ENCODE measurements around the gene GPR78.
"Not testable (repeated sequence)": the region's sequence is repeated elsewhere in the genome, so short reads cannot be mapped to it uniquely, and the experiment has no call there.

Gene GPR78

DNA sequence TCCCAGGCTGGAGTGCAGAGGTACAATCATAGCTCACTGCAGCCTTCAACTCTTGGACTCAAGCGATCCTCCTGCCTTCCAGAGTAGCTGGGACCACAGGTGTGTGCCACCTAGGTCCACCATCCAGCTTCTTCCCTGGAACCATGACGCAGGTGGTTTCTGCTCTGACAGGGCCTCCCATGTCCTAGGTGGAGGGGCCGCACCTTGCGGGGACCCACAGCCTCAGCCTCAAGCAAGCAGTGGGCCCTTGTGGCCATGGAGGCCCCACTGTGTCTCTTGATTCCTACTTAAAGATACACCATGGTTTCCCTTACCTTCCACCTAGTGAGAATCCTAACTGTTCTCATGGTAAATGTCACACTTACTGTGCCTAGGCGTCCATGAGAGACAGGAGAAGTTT lies 6.9 kb upstream of the GPR78 start:
- no peak overlapping the region for H3K27ac Mint-ChIP-seq
- no peak for ATAC-seq
- no peaks in the 10 kb centered on the region for H3K9me3 Mint-ChIP-seq
- no peaks in the 10 kb centered on the region for H3K4me1 Mint-ChIP-seq
- H3K27me3 Mint-ChIP-seq: peaks cover 8% of the 10 kb centered on the region
- DNase-seq: no peak
- H3K4me3 Mint-ChIP-seq: no peak overlapping the region

- Mint-ChIP-seq H3K27me3 (peaks cover 11% of the 10 kb centered on the region), H3K4me3 (no peak overlapping the region)
- ATAC-seq: no peak
Measured at GRCh38 chr4:8574796-8575370, 5.3 kb upstream of the GPR78 start.

GRCh38 chr4:8575457-8575856 lies 4.7 kb upstream of the GPR78 start:
- H3K27me3 Mint-ChIP-seq: peaks cover 17% of the 10 kb centered on the region
- DNase-seq: no peak
- no peak for ATAC-seq
- no peaks in the 10 kb centered on the region for H3K9me3 Mint-ChIP-seq
- no peaks in the 10 kb centered on the region for H3K4me1 Mint-ChIP-seq
- no peak overlapping the region for H3K4me3 Mint-ChIP-seq
- no peak overlapping the region for H3K27ac Mint-ChIP-seq

More at GRCh38 chr4:8574796-8575370, 5.3 kb upstream of the GPR78 start:
- no peaks in the 10 kb centered on the region for H3K9me3 Mint-ChIP-seq
- no peak overlapping the region for H3K27ac Mint-ChIP-seq
- H3K4me1 Mint-ChIP-seq: no peaks in the 10 kb centered on the region
- DNase-seq: no peak

DNA sequence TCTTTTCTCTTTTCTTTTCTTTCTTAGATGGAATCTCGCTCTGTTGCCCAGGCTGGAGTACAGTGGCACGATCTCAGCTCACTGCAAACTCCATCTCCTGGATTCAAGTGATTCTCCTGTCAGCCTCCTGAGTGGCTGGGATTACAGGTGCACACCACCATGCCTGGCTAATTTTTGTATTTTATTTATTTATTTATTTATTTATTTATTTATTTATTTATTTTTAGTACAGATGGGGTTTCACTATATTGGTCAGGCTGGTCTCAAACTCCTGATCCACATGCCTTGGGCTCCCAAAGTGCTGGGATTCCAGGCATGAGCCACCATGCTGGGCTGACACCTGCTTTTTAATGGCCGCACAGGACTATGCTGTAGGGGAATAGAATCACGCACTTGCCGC lies 3.6 kb upstream of the GPR78 start:
- not testable (repeated sequence) for H3K9me3 Mint-ChIP-seq

GRCh38 chr4:8577046-8577445 lies 3.1 kb upstream of the GPR78 start:
- Mint-ChIP-seq H3K27me3 (peaks cover 31% of the 10 kb centered on the region), H3K4me1 (no peaks in the 10 kb centered on the region)

More for the DNA sequence above, 3.6 kb upstream of the GPR78 start:
- ATAC-seq, H3K27ac Mint-ChIP-seq, H3K4me1 Mint-ChIP-seq, H3K4me3 Mint-ChIP-seq, DNase-seq: not testable (repeated sequence)
- peaks cover 26% of the 10 kb centered on the region for H3K27me3 Mint-ChIP-seq

GRCh38 chr4:8577972-8578371 lies 2.2 kb upstream of the GPR78 start:
- Mint-ChIP-seq H3K9me3 (peaks cover 0 to 6% of the 10 kb centered on the region in 2 donors), H3K27ac (no peak overlapping the region), H3K4me1 (no peaks in the 10 kb centered on the region), H3K4me3 (no peak overlapping the region), H3K27me3 (peaks cover 40% of the 10 kb centered on the region)
- no peak for ATAC-seq
- no peak for DNase-seq

More at GRCh38 chr4:8577046-8577445, 3.1 kb upstream of the GPR78 start:
- ATAC-seq (no peak), DNase-seq (no peak)
- Mint-ChIP-seq H3K4me3 (no peak overlapping the region), H3K27ac (peak overlapping the region in 1 of 2 donors; percentile 3), H3K9me3 (peaks cover 0 to 2% of the 10 kb centered on the region in 2 donors)

DNA sequence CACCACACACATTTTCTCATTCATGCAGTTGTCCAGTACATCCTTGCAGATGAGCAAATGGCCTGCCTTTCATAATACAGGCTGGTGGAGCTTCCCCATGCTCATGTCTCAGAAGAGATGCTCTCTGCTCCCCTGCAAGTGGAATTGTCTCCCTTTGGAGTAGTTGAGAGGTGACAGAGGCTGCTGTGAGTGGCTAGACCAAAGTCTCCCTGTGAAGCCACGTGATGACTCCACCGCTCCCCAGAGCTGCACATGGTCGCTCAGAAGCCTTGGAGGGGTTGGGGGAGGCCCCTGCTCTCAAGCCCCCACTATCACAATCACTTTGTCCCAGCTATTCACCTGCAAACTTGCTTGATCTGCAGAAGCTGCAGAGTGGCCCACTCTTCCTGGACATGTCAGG lies 1.5 kb upstream of the GPR78 start:
- DNase-seq: no peak
- H3K4me1 Mint-ChIP-seq: no peaks in the 10 kb centered on the region
- no peak for ATAC-seq
- peaks cover 41% of the 10 kb centered on the region for H3K27me3 Mint-ChIP-seq
- peaks cover 0 to 6% of the 10 kb centered on the region in 2 donors for H3K9me3 Mint-ChIP-seq
- no peak overlapping the region for H3K4me3 Mint-ChIP-seq
- no peak overlapping the region for H3K27ac Mint-ChIP-seq

DNA sequence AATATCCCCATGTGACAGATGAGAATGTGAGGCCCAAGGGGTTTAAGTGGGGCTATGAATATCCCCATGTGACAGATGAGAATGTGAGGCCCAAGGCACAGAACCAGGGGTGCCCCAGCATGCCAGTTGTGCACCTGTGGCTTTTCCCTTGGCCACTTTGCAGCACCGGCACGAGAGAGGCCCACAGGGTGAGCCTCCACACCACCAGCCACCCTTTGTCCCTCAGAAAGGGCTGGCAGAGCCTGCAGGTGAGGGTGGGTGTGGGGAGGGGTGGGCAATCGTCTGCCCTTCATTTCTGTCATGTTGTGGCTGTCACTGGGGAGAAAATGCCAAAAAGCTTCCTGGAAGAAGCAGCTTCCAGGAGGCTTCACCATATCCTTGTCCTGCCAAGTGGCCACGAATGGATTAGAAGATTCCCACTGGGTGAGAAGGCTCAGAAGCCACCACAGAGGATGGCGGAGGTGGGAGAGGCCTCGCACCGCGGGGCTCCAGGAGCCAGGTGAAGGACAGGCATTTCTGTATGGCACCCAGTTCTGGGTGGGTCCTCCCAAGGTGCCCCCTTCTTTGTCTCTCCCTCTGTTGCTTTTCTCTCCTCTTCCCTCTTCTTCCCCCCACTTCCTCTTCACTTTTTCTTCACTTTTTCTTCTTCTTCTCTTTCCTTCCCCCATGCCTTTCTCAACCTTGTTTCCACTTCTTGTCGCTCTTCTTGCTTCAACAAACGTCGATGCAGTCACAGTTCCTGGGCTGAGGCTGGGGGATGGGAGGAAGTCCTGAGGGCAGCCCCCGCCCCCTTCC lies 469 bp upstream of the GPR78 start:
- H3K4me1 Mint-ChIP-seq: no peaks in the 10 kb centered on the region
- no peak overlapping the region for H3K27ac Mint-ChIP-seq
- ATAC-seq: no peak
- DNase-seq: no peak
- H3K9me3 Mint-ChIP-seq: peaks cover 0 to 6% of the 10 kb centered on the region in 2 donors
- H3K27me3 Mint-ChIP-seq: peaks cover 50% of the 10 kb centered on the region
- H3K4me3 Mint-ChIP-seq: no peak overlapping the region

GRCh38 chr4:8581094-8581861 lies 1.1 kb downstream of the GPR78 start:
- no peak overlapping the region for H3K4me3 Mint-ChIP-seq
- peaks cover 0 to 6% of the 10 kb centered on the region in 2 donors for H3K9me3 Mint-ChIP-seq

DNA sequence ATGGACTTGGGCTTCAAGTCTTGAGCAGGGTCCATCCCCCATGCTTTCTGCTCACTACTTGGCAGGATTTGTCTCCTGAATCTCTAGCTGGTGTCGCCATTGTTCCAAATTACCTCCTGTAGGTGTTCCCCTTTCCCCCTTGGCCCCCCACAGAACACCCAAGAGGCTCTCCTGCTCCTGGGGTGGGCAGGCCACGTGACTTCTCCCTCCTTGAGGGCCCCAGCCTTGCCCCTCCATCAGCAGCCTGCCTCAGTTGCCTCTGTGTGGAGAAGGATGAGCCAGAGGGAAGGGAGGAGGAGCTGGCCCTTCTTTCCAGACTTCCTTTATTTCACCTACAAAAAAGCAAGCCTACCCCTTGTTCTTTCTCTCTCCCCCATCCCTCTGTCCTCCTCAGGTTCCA lies 1.8 kb downstream of the GPR78 start:
- H3K4me3 Mint-ChIP-seq: no peak overlapping the region
- peaks cover 73% of the 10 kb centered on the region for H3K27me3 Mint-ChIP-seq
- DNase-seq (no peak), ATAC-seq (no peak)
- no peaks in the 10 kb centered on the region for H3K4me1 Mint-ChIP-seq
- H3K9me3 Mint-ChIP-seq: peaks cover 0 to 6% of the 10 kb centered on the region in 2 donors
- H3K27ac Mint-ChIP-seq: no peak overlapping the region

More at GRCh38 chr4:8581094-8581861, 1.1 kb downstream of the GPR78 start:
- no peak for ATAC-seq
- no peak for DNase-seq
- H3K27me3 Mint-ChIP-seq: peaks cover 66% of the 10 kb centered on the region
- H3K4me1 Mint-ChIP-seq: no peaks in the 10 kb centered on the region
- peak overlapping the region in 1 of 2 donors; percentile 14 for H3K27ac Mint-ChIP-seq

DNA sequence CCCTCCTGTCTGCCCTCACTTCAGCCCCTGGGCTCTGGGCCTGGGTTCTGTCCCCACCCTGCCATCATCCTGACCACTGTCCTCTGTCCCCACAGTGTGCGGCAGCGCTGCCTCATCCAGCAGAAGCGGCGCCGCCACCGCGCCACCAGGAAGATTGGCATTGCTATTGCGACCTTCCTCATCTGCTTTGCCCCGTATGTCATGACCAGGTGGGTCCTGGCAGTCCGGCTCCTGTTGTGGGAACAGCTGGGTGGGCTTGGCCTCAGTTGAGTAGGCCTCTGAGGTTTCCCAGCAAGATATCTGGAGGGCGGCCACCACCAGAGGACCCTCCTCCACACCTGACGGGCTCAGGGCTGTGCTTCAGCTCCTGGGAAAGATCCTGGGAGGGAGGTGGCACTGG lies 2.2 kb downstream of the GPR78 start:
- no peak for ATAC-seq

DNA sequence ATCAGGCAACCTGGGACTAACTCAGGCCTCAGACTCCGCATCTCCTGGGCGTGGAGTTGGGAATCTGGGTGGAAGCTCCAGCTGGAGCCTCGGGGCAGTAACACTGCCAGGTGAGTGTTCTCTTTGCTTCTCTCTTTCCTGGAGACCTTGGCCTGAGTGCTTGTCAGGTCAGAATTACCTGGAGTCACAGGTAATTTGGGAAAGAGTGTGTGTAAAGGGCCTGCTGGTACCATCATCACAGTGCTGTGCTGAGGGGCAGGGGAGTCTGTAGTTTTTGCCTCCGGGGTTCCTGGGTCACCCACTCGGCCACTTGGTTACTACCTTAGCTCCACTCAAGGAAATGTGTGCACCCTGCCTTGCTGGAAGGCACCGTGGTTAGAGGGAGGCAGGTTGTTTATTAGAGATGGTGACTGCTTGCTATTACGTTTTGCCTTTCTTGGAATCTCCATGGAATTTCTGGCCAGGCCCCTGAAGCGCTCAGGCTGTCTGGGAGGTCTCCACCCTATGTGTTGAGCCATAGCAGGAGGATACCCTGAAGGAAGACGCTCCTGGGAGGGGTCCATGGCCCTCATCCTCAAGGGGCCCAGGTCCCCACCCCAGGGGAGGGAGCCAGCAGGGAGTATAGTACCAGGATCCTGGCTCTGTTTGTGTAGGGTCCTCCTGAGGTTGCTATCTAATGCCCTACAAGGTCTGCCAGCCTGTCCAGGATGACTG lies 2.9 kb downstream of the GPR78 start:
- Mint-ChIP-seq H3K27ac (no peak overlapping the region), H3K4me3 (no peak overlapping the region), H3K4me1 (no peaks in the 10 kb centered on the region), H3K27me3 (peaks cover 68% of the 10 kb centered on the region), H3K9me3 (peaks cover 0 to 6% of the 10 kb centered on the region in 2 donors)
- ATAC-seq (no peak), DNase-seq (no peak)

More for the DNA sequence above, 2.2 kb downstream of the GPR78 start:
- no peak for DNase-seq
- H3K27ac Mint-ChIP-seq: peak overlapping the region in 1 of 2 donors; percentile 42
- peaks cover 0 to 6% of the 10 kb centered on the region in 2 donors for H3K9me3 Mint-ChIP-seq
- H3K4me3 Mint-ChIP-seq: no peak overlapping the region
- H3K4me1 Mint-ChIP-seq: no peaks in the 10 kb centered on the region
- H3K27me3 Mint-ChIP-seq: peaks cover 74% of the 10 kb centered on the region

GRCh38 chr4:8583655-8584025 lies 3.4 kb downstream of the GPR78 start:
- Mint-ChIP-seq H3K4me3 (no peak overlapping the region), H3K27ac (no peak overlapping the region), H3K4me1 (no peaks in the 10 kb centered on the region), H3K27me3 (peaks cover 66% of the 10 kb centered on the region), H3K9me3 (peaks cover 0 to 6% of the 10 kb centered on the region in 2 donors)
- ATAC-seq (no peak), DNase-seq (no peak)

GRCh38 chr4:8585186-8585585 lies 5.0 kb downstream of the GPR78 start:
- H3K27me3 Mint-ChIP-seq: peaks cover 62% of the 10 kb centered on the region
- no peak for DNase-seq
- H3K27ac Mint-ChIP-seq: no peak overlapping the region
- H3K4me1 Mint-ChIP-seq: no peaks in the 10 kb centered on the region
- ATAC-seq: no peak
- no peak overlapping the region for H3K4me3 Mint-ChIP-seq
- H3K9me3 Mint-ChIP-seq: peaks cover 0 to 6% of the 10 kb centered on the region in 2 donors

DNA sequence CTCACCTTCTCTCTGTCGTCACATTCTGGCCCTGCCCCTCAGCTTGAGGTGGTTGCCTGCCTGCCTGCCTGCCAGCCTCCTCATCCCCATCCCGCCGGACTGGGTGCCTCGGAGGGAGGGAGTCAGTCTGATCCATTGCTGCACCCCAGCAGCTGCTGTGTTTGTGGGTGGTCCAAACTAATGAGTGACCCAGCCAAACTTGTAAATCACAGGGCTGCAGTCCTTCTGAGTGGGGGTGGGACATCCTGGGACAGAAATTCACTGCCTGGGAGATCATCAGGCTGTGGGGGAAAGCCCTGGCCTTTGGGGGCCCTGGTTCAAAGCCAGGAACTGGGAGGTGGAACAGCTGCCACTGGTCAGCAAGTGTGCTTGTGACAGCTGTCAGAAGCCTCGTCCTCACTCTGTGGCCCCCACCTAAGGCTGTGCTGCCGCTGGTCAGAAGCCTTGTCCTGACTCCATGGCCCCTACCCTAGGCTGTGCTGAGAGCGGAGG lies 5.6 kb downstream of the GPR78 start:
- no peaks in the 10 kb centered on the region for H3K4me1 Mint-ChIP-seq
- H3K4me3 Mint-ChIP-seq: no peak overlapping the region
- DNase-seq (no peak), ATAC-seq (no peak)
- no peak overlapping the region for H3K27ac Mint-ChIP-seq
- peaks cover 62% of the 10 kb centered on the region for H3K27me3 Mint-ChIP-seq
- peaks cover 0 to 6% of the 10 kb centered on the region in 2 donors for H3K9me3 Mint-ChIP-seq

Data from stimulated activated naive CD8-positive, alpha-beta T cell treated with anti-CD3 and anti-CD28 coated beads, Interleukin-15, amount 100 ng/mL, for 72 hours (primary cell).